Right cardiac atrium (tissue), 5 donors: Measurements from ENCODE around the gene DHRS1. TPM values are rescaled to one million over a fixed set of nuclear protein-coding genes. Genes with fewer than 3 reads are reported as not detected.

Experiments
- ATAC-seq, 2 donors: fragments of 200-7000 bp; cut with Tn5 transposase; one replicate each; pipeline versions ENCODE4 v1.8.0 to v1.9.1; 2020; ENCODE audit warnings: moderate library complexity in 2 of 2, mild to moderate bottlenecking in 1 of 2
- DNase-seq, 3 donors: peaks; one replicate each; pipeline ENCODE4 v3.0.0-alpha.2; 2020
- H3K27ac ChIP-seq: one replicate; pipeline ENCODE4 v1.5.1; 2013; ENCODE audit warnings: mild to moderate bottlenecking, low read length, control low read depth, moderate library complexity
- H3K27me3 ChIP-seq: one replicate; pipeline ENCODE4 v1.6.1; 2013; ENCODE audit not compliant: control insufficient read depth, insufficient read depth
- H3K4me1 ChIP-seq: one replicate; pipeline ENCODE4 v1.6.1; 2013; ENCODE audit warnings: low read length; ENCODE audit not compliant: control insufficient read depth, insufficient read depth
- H3K4me3 ChIP-seq: one replicate; pipeline ENCODE4 v1.5.1; 2013; ENCODE audit warnings: low read length, control low read depth
- H3K9me3 ChIP-seq: one replicate; pipeline ENCODE4 v1.6.1; 2013; ENCODE audit warnings: low read length; ENCODE audit not compliant: control insufficient read depth
- WGBS: extraction: QIAGEN DNeasy Blood & Tissue Kit; methylation state at CpG from one replicate; pipeline ENCODE4 v1.1.7; 2013; 5-methylcytosine and 5-hydroxymethylcytosine counted together
- intact Hi-C, 4 donors: fragments of 100-400 bp; cut with DNase I; formaldehyde crosslinking; loops; one replicate each; pipeline versions ENCODE4 v1.11.0 to v1.14.0; 2022 to 2023
- long read RNA-seq, 4 donors: library from polyadenylated mRNA; unstranded; transcript quantifications; one replicate each; pipeline ENCODE4 v2.0.0, GENCODE V29; 2020 to 2021
- polyA plus RNA-seq: library from polyadenylated mRNA; stranded (reverse); fragments of 200-250 nt; gene quantifications from one replicate; pipeline ENCODE4 v1.2.3, GENCODE V29; 2013
- total RNA-seq, 4 donors: library from RNA; stranded (reverse); fragmentation: NEBNext Ultra II Directional; extraction: Animal tissue kit (Norgen Biotek cat#: 25700); gene quantifications; one replicate each; pipeline ENCODE4 v1.2.1, GENCODE V29; 2021
- donor health status: healthy with polysubstance abuse.
- donor health status: DM: no; HTN: yes; CAD: no.
- donor health status: DM: no; HTN: no; CAD: no.
- donor health status: DM: no; HTN: yes; CAD: no; lungs with severe emphysema.
- donor health status: DM: yes; HTN: yes; CAD: no.

The DHRS1 gene
- total RNA-seq = 10 to 100 TPM in 2 of 4 donors, 1 to 10 TPM in 2; 5.9 to 12.0 (median 10.4) TPM
- polyA plus RNA-seq = 7.2 TPM
- long read RNA-seq, donor 1, partial matches to known transcripts = 0 of 5 reads
- long read RNA-seq, donor 1, other reads (novel, unspliced or antisense) = 1 of 5 reads
- long read RNA-seq, donor 2, partial matches to known transcripts = 1 of 6 reads
- long read RNA-seq, donor 2, other reads (novel, unspliced or antisense) = 3 of 6 reads
- long read RNA-seq, donor 3, transcript DHRS1-201 (9 exons, 1,480 nt) = major isoform, 23 of 33 reads
- long read RNA-seq, donor 3, partial matches to known transcripts = 1 of 33 reads
- long read RNA-seq, donor 3, other reads (novel, unspliced or antisense) = 8 of 33 reads
- long read RNA-seq, donor 4, transcript DHRS1-201 (9 exons, 1,480 nt) = major isoform, 5 of 7 reads
- long read RNA-seq, donor 4, partial matches to known transcripts = 1 of 7 reads
- long read RNA-seq, donor 4, other reads (novel, unspliced or antisense) = 0 of 7 reads

GRCh38 chr14:24299255-24300191 is at the start of gene DHRS1, which contains the start of gene NOP9:
Gene DHRS1, minus strand, starts transcription at chr14:24299780. Its CDS starts 674 bp downstream, at chr14:24299106.
Gene NOP9, plus strand, starts transcription at chr14:24299850. Its CDS starts 105 bp downstream, at chr14:24299955.
- ATAC-seq (peak; percentile 91 to 92), DNase-seq (peak; percentile 91 to 97 (median 96))
- intact Hi-C loops = loop anchor here in 3 of 4 donors (5.0 to 10.0 kb wide), 3 partner anchors 52 to 57 kb away; partner anchors contain the start of gene TINF2 (in 2 of the 3)
- Histone ChIP-seq H3K9me3 (no peaks in the 10 kb centered on the region), H3K27ac (peak within 1 kb of the TSS; percentile 1), H3K4me3 (peak within 1 kb of the TSS; percentile 87), H3K4me1 (peaks cover 10% of the 10 kb centered on the region), H3K27me3 (no peaks in the 10 kb centered on the region)
- WGBS = under 1% methylated on average over 75 of the region's 75 CpGs

DNA sequence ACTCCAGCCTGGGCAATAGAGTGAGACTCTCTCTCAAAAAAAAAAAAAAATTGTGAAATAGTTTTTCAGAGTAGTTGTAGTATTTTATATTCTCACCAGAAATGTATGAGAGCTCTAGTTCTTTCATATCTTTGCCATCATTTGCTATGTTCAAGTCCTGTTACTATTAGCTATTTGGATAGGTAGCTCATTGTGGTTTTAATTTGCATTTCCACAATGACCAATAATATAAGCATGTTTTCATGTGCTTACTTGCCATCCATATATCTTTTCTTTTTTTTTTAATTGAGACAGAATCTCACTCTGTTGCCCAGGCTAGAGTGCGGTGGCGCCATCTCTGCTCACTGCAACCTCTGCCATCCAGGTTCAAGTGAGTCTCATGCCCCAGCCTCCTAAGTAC is 48.6 kb upstream of the DHRS1 start:
- Histone ChIP-seq H3K9me3 (no peaks in the 10 kb centered on the region), H3K4me1 (no peaks in the 10 kb centered on the region), H3K27me3 (no peaks in the 10 kb centered on the region), H3K27ac (no peak overlapping the region), H3K4me3 (no peak overlapping the region)
- 98% methylated on average over 2 of the region's 2 CpGs for WGBS
- intact Hi-C loops = no loop called here
- no peak for DNase-seq
- ATAC-seq = no peak

- no peak overlapping the region for H3K4me3 ChIP-seq
- no peaks in the 10 kb centered on the region for H3K27me3 ChIP-seq
- no peaks in the 10 kb centered on the region for H3K9me3 ChIP-seq
- ATAC-seq (peak; percentile 27 to 81), DNase-seq (no peak)
- H3K4me1 ChIP-seq = no peaks in the 10 kb centered on the region
- H3K27ac ChIP-seq = peak overlapping the region; percentile 43
- WGBS = 36% methylated on average over 1 of the region's 1 CpG
- intact Hi-C loops = no loop called here
Observed at GRCh38 chr14:24347134-24347533, 47.6 kb upstream of the DHRS1 start.

- Histone ChIP-seq H3K27me3 (no peaks in the 10 kb centered on the region), H3K9me3 (no peaks in the 10 kb centered on the region), H3K4me1 (no peaks in the 10 kb centered on the region), H3K27ac (no peak overlapping the region), H3K4me3 (no peak overlapping the region)
- 71% methylated on average over 7 of the region's 7 CpGs for WGBS
- no peak for DNase-seq
- intact Hi-C loops = no loop called here
- no peak for ATAC-seq
Observed at GRCh38 chr14:24343795-24344660, 44.4 kb upstream of the DHRS1 start.

DNA sequence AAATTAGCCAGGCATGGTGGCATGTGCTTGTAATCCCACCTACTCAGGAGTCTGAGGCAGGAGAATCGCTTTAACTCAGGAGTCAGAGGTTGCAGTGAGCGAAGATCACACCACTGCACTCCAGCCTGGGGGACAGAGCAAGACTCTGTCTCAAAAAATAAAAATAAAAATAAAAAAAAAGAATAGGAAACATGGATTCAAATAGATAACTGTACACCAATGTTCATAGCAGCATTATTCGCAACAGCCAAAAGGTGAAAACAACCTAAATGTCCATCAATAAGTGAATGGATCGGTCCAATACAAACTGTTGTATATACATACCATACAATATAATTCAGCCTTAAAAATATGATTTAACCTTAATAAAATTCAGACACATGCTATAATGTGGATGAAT is 43.3 kb upstream of the DHRS1 start:
- DNase-seq (no peak), ATAC-seq (no peak)
- Histone ChIP-seq H3K4me3 (no peak overlapping the region), H3K9me3 (no peaks in the 10 kb centered on the region), H3K27ac (no peak overlapping the region), H3K4me1 (peaks cover 2% of the 10 kb centered on the region), H3K27me3 (no peaks in the 10 kb centered on the region)
- WGBS = 96% methylated on average over 4 of the region's 4 CpGs
- intact Hi-C loops = no loop called here

GRCh38 chr14:24340606-24341005 is 41.0 kb upstream of the DHRS1 start:
- intact Hi-C loops = no loop called here
- Histone ChIP-seq H3K4me3 (no peak overlapping the region), H3K27me3 (no peaks in the 10 kb centered on the region), H3K4me1 (peaks cover 2% of the 10 kb centered on the region), H3K9me3 (no peaks in the 10 kb centered on the region), H3K27ac (no peak overlapping the region)
- WGBS = 93% methylated on average over 1 of the region's 1 CpG
- no peak for ATAC-seq
- no peak for DNase-seq

DNA sequence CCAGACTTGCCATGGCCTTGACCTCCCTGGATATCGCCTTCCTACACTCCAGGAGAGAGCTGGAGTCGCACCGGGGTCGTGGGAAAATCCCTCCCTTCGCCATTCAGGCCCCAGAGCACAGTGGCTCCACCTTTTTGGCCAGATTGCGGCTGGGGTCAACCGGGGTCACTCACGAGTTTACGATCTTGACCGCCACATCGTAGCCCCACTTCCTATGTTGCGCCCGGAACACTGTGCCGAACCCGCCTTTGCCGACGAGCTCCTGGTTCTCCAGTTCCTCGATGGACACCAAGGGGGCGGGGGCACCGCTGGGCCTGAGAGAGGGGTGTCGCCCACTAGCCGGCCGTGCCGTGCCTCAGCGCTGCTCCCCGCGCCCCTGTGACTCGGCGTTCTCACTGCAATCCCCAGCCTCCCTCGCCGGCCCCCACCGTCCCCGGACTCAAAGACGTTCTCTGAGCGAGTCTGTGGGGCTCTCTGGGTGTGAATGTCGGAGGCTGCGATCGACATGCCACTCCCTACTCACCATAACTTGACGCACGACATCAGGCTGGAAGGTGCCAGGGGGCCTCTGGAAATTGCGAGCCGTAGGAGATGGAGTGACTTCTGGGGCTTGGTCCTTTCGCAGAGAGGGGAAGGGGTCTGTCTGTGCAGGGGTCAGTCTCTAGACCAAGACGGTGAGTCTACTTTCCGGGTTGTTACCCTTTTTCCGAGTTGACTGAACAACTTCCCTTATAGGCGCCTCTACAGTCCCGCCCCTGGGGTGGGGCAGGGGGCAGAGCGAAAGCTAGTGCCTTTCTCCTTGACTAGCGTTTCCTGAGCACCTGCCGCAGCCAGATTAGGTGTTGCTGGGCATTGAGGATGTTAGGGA is 39.9 kb upstream of the DHRS1 start, which contains the start of gene RIPK3:
RIPK3 (minus strand) TSS at position 708 of the 868 bp plus-strand sequence; CDS start at position 543, 165 bp downstream.
- Histone ChIP-seq H3K27me3 (no peaks in the 10 kb centered on the region), H3K4me1 (peaks cover 2% of the 10 kb centered on the region), H3K4me3 (peak within 1 kb of the TSS; percentile 50), H3K9me3 (no peaks in the 10 kb centered on the region), H3K27ac (peak within 1 kb of the TSS; percentile 2)
- DNase-seq (peak; percentile 71 to 85 (median 80)), ATAC-seq (peak; percentile 59 to 67)
- intact Hi-C loops = no loop called here
- WGBS = 11% methylated on average over 51 of the region's 51 CpGs

DNA sequence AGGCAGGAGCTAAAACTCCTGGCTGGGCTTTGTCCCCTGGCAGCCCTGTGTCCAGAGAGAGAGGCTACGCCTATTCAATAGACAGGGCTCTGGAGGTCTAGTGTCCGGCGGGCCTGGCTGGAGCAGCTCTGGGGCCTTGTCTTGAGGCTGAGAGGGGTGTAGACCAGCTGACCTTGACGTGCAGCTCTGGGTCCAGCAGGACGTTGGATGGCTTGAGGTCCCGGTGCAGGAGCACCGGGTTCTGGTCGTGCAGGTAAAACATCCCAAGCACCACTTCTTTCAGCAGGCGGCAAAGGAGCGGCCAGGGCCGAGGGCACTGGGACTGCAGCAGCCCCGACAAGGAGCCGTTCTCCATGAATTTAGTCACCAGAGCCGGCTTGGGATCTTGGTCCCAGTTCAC is 39.3 kb upstream of the DHRS1 start:
- no peak overlapping the region for H3K27ac ChIP-seq
- H3K4me1 ChIP-seq = peaks cover 2% of the 10 kb centered on the region
- peak overlapping the region; percentile 50 for H3K4me3 ChIP-seq

GRCh38 chr14:24337824-24338175 is 38.2 kb upstream of the DHRS1 start:
- intact Hi-C loops = no loop called here
- Histone ChIP-seq H3K9me3 (no peaks in the 10 kb centered on the region), H3K4me1 (peaks cover 2% of the 10 kb centered on the region), H3K4me3 (no peak overlapping the region), H3K27ac (no peak overlapping the region), H3K27me3 (no peaks in the 10 kb centered on the region)
- no peak for DNase-seq
- no peak for ATAC-seq
- 95% methylated on average over 8 of the region's 8 CpGs for WGBS

More for the DNA sequence above, 39.3 kb upstream of the DHRS1 start:
- DNase-seq = no peak
- ATAC-seq = no peak
- WGBS = 80% methylated on average over 14 of the region's 14 CpGs
- Histone ChIP-seq H3K27me3 (no peaks in the 10 kb centered on the region), H3K9me3 (no peaks in the 10 kb centered on the region)
- intact Hi-C loops = no loop called here
